Neutrophil (primary cell): Measurements from ENCODE around the gene B3GLCT.

Experiments used
- H3K27ac ChIP-seq: fragments of 200-600 bp; sonication (generic); 2 replicates; pipeline ENCODE4 v1.5.1; 2016; ENCODE audit warnings: mild to moderate bottlenecking, moderate library complexity
- H3K27me3 ChIP-seq: fragments of 200-600 bp; sonication (generic); 2 replicates; pipeline ENCODE4 v1.6.0; 2016; ENCODE audit warnings: mild to moderate bottlenecking
- H3K36me3 ChIP-seq: fragments of 200-600 bp; sonication (generic); 2 replicates; pipeline ENCODE4 v1.5.1; 2017
- H3K4me1 ChIP-seq, 2 experiments: fragments of 200-600 bp in 1 of 2; sonication (generic) in 1 of 2; 1 replicate in 1 of 2; 2 replicates in 1 of 2; pipeline versions ENCODE4 v1.5.1 to v1.6.1; 2013 to 2016; ENCODE audit warnings: low read depth in 1 of 2, low read length in 1 of 2, mild to moderate bottlenecking in 1 of 2, moderate library complexity in 1 of 2; ENCODE audit not compliant: control insufficient read depth in 1 of 2, insufficient read depth in 1 of 2
- H3K4me3 ChIP-seq, 2 experiments: fragments of 200-600 bp in 1 of 2; sonication (generic) in 1 of 2; 1 replicate in 1 of 2; 2 replicates in 1 of 2; pipeline ENCODE4 v1.5.1; 2013 to 2016; ENCODE audit warnings: low read depth in 1 of 2, low read length in 1 of 2, mild to moderate bottlenecking in 1 of 2, moderate library complexity in 1 of 2
- H3K9me3 ChIP-seq: fragments of 200-600 bp; sonication (generic); 2 replicates; pipeline ENCODE4 v1.5.1; 2016
- TF ChIP-seq, protein P1 (sequence below): fragments of 200-600 bp; sonication (generic); IDR thresholded peaks from 2 replicates; pipeline ENCODE4 v1.5.1; 2016; ENCODE audit warnings: antibody characterized with exemption

B3GLCT gene

DNA sequence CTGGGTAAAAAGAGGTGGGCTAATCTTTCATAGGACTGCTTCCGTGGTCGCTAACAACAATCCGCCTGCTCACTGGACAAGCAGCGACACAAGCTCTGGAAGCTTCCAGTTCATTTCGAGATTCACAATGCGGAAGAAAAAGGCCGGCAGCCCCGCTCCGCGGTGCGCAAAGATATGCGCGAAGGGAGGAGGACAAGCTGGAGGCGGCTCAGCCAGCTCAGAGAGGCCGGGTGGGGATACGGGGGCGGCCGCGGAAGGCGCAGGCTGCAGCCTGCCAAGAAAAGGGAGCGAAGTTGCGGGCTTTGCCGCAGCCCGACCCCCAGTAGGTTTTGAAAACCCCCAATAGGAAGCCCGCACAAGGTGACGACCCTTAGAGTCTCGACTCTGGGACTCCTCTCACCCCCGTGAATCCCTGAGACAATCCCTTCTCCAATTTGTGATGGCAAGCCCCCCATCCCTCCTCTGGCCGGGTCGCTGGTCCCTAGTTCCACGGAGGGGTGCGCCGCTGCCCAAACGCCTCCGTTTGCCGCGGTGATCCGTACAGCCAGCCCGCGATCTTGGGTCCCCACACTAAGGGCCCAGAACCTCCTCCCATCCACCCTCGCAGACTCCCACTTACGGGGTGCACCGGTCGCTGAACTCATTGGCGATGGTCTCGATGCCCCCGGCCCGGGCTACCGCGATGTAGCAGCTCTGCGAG lies 38.8 kb upstream of the B3GLCT start:
- Histone ChIP-seq H3K4me1 (peaks cover 21 to 27% of the 10 kb centered on the region in 2 experiments), H3K9me3 (no peaks in the 10 kb centered on the region), H3K27me3 (no peaks in the 10 kb centered on the region), H3K36me3 (no peaks in the 10 kb centered on the region), H3K27ac (peak overlapping the region; percentile 61), H3K4me3 (peak overlapping the region; percentile 92 to 98)
- TF ChIP-seq, protein P1, sequence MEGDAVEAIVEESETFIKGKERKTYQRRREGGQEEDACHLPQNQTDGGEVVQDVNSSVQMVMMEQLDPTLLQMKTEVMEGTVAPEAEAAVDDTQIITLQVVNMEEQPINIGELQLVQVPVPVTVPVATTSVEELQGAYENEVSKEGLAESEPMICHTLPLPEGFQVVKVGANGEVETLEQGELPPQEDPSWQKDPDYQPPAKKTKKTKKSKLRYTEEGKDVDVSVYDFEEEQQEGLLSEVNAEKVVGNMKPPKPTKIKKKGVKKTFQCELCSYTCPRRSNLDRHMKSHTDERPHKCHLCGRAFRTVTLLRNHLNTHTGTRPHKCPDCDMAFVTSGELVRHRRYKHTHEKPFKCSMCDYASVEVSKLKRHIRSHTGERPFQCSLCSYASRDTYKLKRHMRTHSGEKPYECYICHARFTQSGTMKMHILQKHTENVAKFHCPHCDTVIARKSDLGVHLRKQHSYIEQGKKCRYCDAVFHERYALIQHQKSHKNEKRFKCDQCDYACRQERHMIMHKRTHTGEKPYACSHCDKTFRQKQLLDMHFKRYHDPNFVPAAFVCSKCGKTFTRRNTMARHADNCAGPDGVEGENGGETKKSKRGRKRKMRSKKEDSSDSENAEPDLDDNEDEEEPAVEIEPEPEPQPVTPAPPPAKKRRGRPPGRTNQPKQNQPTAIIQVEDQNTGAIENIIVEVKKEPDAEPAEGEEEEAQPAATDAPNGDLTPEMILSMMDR: no peak

GRCh38 chr13:31161557-31162150 lies 38.1 kb upstream of the B3GLCT start, which contains the start of gene HSPH1:
TSS of gene HSPH1 (minus strand) at chr13:31161904. CDS start at chr13:31161582, 322 bp downstream.
- TF ChIP-seq, protein P1: no peak

DNA sequence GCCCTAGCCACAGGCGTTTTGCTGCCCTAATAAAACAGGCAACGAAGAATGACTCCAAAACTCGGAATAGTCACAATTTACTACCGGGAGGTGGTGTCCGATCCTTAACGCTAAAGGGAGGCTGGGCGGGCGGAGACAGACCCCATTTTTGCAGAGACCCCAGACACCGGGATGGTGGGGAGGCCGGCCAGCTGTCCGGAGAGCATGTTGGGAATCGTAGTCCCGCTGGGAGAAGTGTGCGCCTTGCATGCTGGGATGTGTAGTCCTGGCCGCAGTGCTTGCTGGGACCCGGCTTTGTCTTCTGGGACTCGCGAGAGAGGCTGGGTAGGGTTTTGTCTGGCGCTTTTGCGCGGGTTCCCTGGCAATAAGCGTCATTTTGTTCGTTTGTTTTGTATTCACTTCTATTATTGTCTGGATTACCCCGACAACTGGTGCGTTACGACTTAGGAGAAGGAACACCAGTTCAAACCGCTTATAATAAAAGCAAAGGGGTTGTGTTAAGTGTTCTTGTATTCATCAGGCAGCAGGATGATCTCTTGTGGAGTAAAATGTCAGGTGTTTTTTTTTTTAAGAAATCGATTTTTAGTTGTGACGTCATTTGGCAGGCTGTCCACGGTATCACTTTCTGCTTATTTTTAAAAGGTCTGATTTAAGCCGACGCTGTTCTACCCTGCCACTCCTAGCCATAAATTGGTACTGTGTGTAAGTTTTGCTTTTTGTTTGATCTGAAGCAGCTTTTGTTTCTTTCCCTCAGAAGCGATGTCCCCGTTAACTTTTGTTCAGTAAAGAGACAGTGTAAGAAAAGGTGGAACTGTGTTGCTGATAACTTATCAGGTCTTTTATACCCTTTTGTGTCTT lies 37.4 kb upstream of the B3GLCT start:
- Histone ChIP-seq H3K27ac (peak overlapping the region; percentile 61), H3K36me3 (no peaks in the 10 kb centered on the region), H3K4me3 (peak overlapping the region; percentile 92 to 98), H3K9me3 (no peaks in the 10 kb centered on the region), H3K27me3 (no peaks in the 10 kb centered on the region), H3K4me1 (peaks cover 25 to 27% of the 10 kb centered on the region in 2 experiments)
- TF ChIP-seq, protein P1: peak; percentile 55

More at GRCh38 chr13:31161557-31162150, 38.1 kb upstream of the B3GLCT start, which contains the start of gene HSPH1:
- Histone ChIP-seq H3K27ac (peak within 1 kb of the TSS; percentile 61), H3K9me3 (no peaks in the 10 kb centered on the region), H3K4me1 (peaks cover 21 to 27% of the 10 kb centered on the region in 2 experiments), H3K36me3 (no peaks in the 10 kb centered on the region), H3K4me3 (peak within 1 kb of the TSS; percentile 92 to 98), H3K27me3 (no peaks in the 10 kb centered on the region)

DNA sequence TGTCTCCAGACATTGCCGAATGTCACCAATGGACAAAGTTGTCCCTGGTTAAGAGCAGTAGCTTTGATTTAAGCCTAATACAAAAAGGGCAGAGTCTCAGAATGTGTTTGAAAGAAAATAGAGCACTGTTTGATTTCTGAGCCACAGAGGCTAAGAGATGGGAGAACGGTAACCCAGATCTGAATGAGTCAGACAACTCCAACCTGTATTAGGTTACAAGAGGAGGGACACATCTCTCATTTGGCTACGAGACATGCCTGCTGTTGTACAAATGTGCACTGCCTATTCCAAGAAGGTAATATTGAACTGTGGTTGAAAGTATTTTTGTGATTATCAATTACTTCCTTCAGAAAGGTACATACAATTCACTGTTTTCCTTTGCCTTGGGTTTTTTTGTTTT lies 33.2 kb upstream of the B3GLCT start:
- Histone ChIP-seq H3K4me3 (no peak overlapping the region), H3K36me3 (no peaks in the 10 kb centered on the region), H3K9me3 (no peaks in the 10 kb centered on the region), H3K27me3 (no peaks in the 10 kb centered on the region), H3K27ac (no peak overlapping the region), H3K4me1 (peaks cover 25 to 36% of the 10 kb centered on the region in 2 experiments)
- TF ChIP-seq, protein P1: no peak

- H3K9me3 ChIP-seq: no peaks in the 10 kb centered on the region
- H3K27ac ChIP-seq: no peak overlapping the region
- H3K27me3 ChIP-seq: no peaks in the 10 kb centered on the region
- peaks cover 25 to 44% of the 10 kb centered on the region in 2 experiments for H3K4me1 ChIP-seq
- TF ChIP-seq, protein P1: no peak
- no peaks in the 10 kb centered on the region for H3K36me3 ChIP-seq
- H3K4me3 ChIP-seq: no peak overlapping the region
Measured at GRCh38 chr13:31167490-31167889, 32.3 kb upstream of the B3GLCT start.
